ENCODE data around the gene MTHFD2L. TPM values are rescaled to one million over a fixed set of nuclear protein-coding genes. Genes with fewer than 3 reads are reported as not detected.

Gene MTHFD2L
- total RNA-seq, 1 donor from 2014 or later, result 9.5 TPM

GRCh38 chr4:74161666-74162450, 3.9 kb downstream of the MTHFD2L start:
- no peak for TF ChIP-seq CTCF (IDR thresholded peaks at IDR 0.05; ENCODE audit: insufficient read depth, low read length, poor library complexity, severe bottlenecking)
- Histone ChIP-seq H3K36me3 (ENCODE audit: control insufficient read depth, insufficient read depth, low read length) (peaks cover 2% of the 10 kb centered on the region), H3K4me3 (ENCODE audit: low read depth, low read length) (no peak overlapping the region), H3K27me3 (ENCODE audit: control insufficient read depth, insufficient read depth, low read length) (no peaks in the 10 kb centered on the region)
- no peak for DNase-seq (ENCODE audit: low read depth)

- TF ChIP-seq CTCF (IDR thresholded peaks at IDR 0.05; ENCODE audit: insufficient read depth, low read length, poor library complexity, severe bottlenecking), result no peak
- DNase-seq (ENCODE audit: low read depth), result no peak
- H3K36me3 ChIP-seq (ENCODE audit: control insufficient read depth, insufficient read depth, low read length), result no peaks in the 10 kb centered on the region
These were observed 8.2 kb downstream of the MTHFD2L start for GRCh38 chr4:74166135-74166534.

GRCh38 chr4:74166818-74167217, 8.9 kb downstream of the MTHFD2L start:
- no peak for DNase-seq (ENCODE audit: low read depth)
- Histone ChIP-seq H3K4me3 (ENCODE audit: low read depth, low read length) (no peak overlapping the region), H3K36me3 (ENCODE audit: control insufficient read depth, insufficient read depth, low read length) (no peaks in the 10 kb centered on the region), H3K27me3 (ENCODE audit: control insufficient read depth, insufficient read depth, low read length) (no peaks in the 10 kb centered on the region)
- no peak for TF ChIP-seq CTCF (IDR thresholded peaks at IDR 0.05; ENCODE audit: insufficient read depth, low read length, poor library complexity, severe bottlenecking)

More at GRCh38 chr4:74166135-74166534, 8.2 kb downstream of the MTHFD2L start:
- no peaks in the 10 kb centered on the region for H3K27me3 ChIP-seq (ENCODE audit: control insufficient read depth, insufficient read depth, low read length)
- no peak overlapping the region for H3K4me3 ChIP-seq (ENCODE audit: low read depth, low read length)

GRCh38 chr4:74167585-74167984, 9.7 kb downstream of the MTHFD2L start:
- no peak for DNase-seq (ENCODE audit: low read depth)
- Histone ChIP-seq H3K27me3 (ENCODE audit: control insufficient read depth, insufficient read depth, low read length) (no peaks in the 10 kb centered on the region), H3K36me3 (ENCODE audit: control insufficient read depth, insufficient read depth, low read length) (no peaks in the 10 kb centered on the region), H3K4me3 (ENCODE audit: low read depth, low read length) (no peak overlapping the region)
- TF ChIP-seq CTCF (IDR thresholded peaks at IDR 0.05; ENCODE audit: insufficient read depth, low read length, poor library complexity, severe bottlenecking), result no peak

- H3K4me3 ChIP-seq (ENCODE audit: low read depth, low read length), result no peak overlapping the region
- no peak for DNase-seq (ENCODE audit: low read depth)
- H3K36me3 ChIP-seq (ENCODE audit: control insufficient read depth, insufficient read depth, low read length), result no peaks in the 10 kb centered on the region
- no peaks in the 10 kb centered on the region for H3K27me3 ChIP-seq (ENCODE audit: control insufficient read depth, insufficient read depth, low read length)
- TF ChIP-seq CTCF (IDR thresholded peaks at IDR 0.05; ENCODE audit: insufficient read depth, low read length, poor library complexity, severe bottlenecking), result no peak
These were observed 10.9 kb downstream of the MTHFD2L start for GRCh38 chr4:74168841-74169240.

GRCh38 chr4:74173321-74173720, 15.4 kb downstream of the MTHFD2L start:
- no peak for DNase-seq (ENCODE audit: low read depth)
- Histone ChIP-seq H3K27me3 (ENCODE audit: control insufficient read depth, insufficient read depth, low read length) (no peaks in the 10 kb centered on the region), H3K36me3 (ENCODE audit: control insufficient read depth, insufficient read depth, low read length) (no peaks in the 10 kb centered on the region), H3K4me3 (ENCODE audit: low read depth, low read length) (no peak overlapping the region)
- no peak for TF ChIP-seq CTCF (IDR thresholded peaks at IDR 0.05; ENCODE audit: insufficient read depth, low read length, poor library complexity, severe bottlenecking)

Data from kidney epithelial cell (primary cell).